OCI-M2 (cell line): ENCODE results near the gene MESP1.

ENCODE experiments used
- DNase-seq: peaks from one replicate; lab custom pipeline; 2025; ENCODE audit not compliant: unreplicated experiment; lab: John Stamatoyannopoulos, UW

MESP1 gene

GRCh38 chr15:89732451-89733172, 18.4 kb downstream of the MESP1 start:
- DNase-seq: no peak

GRCh38 chr15:89731275-89731674, 19.8 kb downstream of the MESP1 start:
- no peak for DNase-seq

GRCh38 chr15:89728254-89728653, 22.8 kb downstream of the MESP1 start:
- DNase-seq: no peak

DNA sequence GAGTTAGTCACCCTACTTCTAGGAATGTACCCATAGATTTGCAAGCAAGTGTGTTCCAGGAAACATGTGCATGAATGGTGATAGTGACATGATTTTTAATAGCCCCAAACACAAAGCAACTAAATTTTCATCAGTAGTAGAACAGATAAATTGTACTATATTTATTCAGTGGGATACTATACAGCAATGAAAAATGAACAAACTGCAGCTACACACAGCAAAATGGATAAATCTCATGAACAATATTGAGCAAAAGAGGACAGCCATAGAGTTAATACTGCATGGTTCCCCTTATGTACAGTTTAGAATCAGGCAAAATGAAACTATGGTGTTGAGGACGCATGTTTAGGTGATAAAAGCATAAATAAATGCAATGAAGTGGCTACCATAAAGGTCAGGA, 26.0 kb downstream of the MESP1 start:
- DNase-seq: no peak

GRCh38 chr15:89724621-89725020, 26.4 kb downstream of the MESP1 start:
- no peak for DNase-seq

- DNase-seq: no peak
Measured at GRCh38 chr15:89723031-89723430, 28.0 kb downstream of the MESP1 start.

GRCh38 chr15:89714775-89715174, 36.3 kb downstream of the MESP1 start:
- DNase-seq: no peak

DNA sequence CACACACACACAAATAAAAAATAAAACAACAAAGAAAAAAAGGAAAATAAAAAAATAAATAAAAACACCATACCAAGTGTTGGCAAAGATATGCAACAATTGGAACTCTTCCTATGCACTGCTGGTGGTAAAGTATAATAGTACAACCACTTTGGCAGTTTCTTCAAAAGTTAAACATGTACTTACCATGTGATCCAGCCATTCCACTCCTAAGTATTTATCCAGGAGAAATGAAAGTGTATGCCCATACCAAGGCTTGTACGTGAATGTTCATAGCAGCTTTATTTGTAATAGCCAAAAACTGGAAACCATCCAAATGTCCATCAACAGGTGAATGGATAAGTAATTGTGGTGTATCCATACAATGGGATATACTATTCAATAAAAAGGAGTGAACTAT, 43.5 kb downstream of the MESP1 start:
- no peak for DNase-seq

- no peak for DNase-seq
Measured at GRCh38 chr15:89704411-89704810, 46.6 kb downstream of the MESP1 start.
